Measurements from ENCODE around the gene BACH2.

The BACH2 gene

GRCh38 chr6:90126181-90126580 lies 170.5 kb downstream of the BACH2 start:
- H3K4me3 ChIP-seq (ENCODE audit: control insufficient read depth, low read depth, low read length): no peak overlapping the region
- no peak for DNase-seq (ENCODE audit: low read depth)
- TF ChIP-seq CTCF (conservative IDR thresholded peaks at IDR 0.05; ENCODE audit: control insufficient read depth, insufficient read depth, low read depth, low read length): no peak

- DNase-seq (ENCODE audit: low read depth): no peak
- no peak for TF ChIP-seq CTCF (conservative IDR thresholded peaks at IDR 0.05; ENCODE audit: control insufficient read depth, insufficient read depth, low read depth, low read length)
- H3K4me3 ChIP-seq (ENCODE audit: control insufficient read depth, low read depth, low read length): no peak overlapping the region
Observed at GRCh38 chr6:90124874-90125510, 171.7 kb downstream of the BACH2 start.

- no peak overlapping the region for H3K4me3 ChIP-seq (ENCODE audit: control insufficient read depth, low read depth, low read length)
- peak; percentile 38 for DNase-seq (ENCODE audit: low read depth)
- no peak for TF ChIP-seq CTCF (conservative IDR thresholded peaks at IDR 0.05; ENCODE audit: control insufficient read depth, insufficient read depth, low read depth, low read length)
Observed at GRCh38 chr6:90123831-90124230, 172.8 kb downstream of the BACH2 start.

GRCh38 chr6:90121982-90122381 lies 174.7 kb downstream of the BACH2 start:
- no peak for TF ChIP-seq CTCF (conservative IDR thresholded peaks at IDR 0.05; ENCODE audit: control insufficient read depth, insufficient read depth, low read depth, low read length)
- H3K4me3 ChIP-seq (ENCODE audit: control insufficient read depth, low read depth, low read length): no peak overlapping the region
- DNase-seq (ENCODE audit: low read depth): peak; percentile 52

- no peak for DNase-seq (ENCODE audit: low read depth)
- no peak for TF ChIP-seq CTCF (conservative IDR thresholded peaks at IDR 0.05; ENCODE audit: control insufficient read depth, insufficient read depth, low read depth, low read length)
Observed at GRCh38 chr6:90120327-90120726, 176.3 kb downstream of the BACH2 start.

GRCh38 chr6:90119618-90120017 lies 177.0 kb downstream of the BACH2 start:
- DNase-seq (ENCODE audit: low read depth): no peak
- H3K4me3 ChIP-seq (ENCODE audit: control insufficient read depth, low read depth, low read length): no peak overlapping the region
- no peak for TF ChIP-seq CTCF (conservative IDR thresholded peaks at IDR 0.05; ENCODE audit: control insufficient read depth, insufficient read depth, low read depth, low read length)

More at GRCh38 chr6:90120327-90120726, 176.3 kb downstream of the BACH2 start:
- no peak overlapping the region for H3K4me3 ChIP-seq (ENCODE audit: control insufficient read depth, low read depth, low read length)

GRCh38 chr6:90118581-90118980 lies 178.1 kb downstream of the BACH2 start:
- no peak for TF ChIP-seq CTCF (conservative IDR thresholded peaks at IDR 0.05; ENCODE audit: control insufficient read depth, insufficient read depth, low read depth, low read length)
- H3K4me3 ChIP-seq (ENCODE audit: control insufficient read depth, low read depth, low read length): no peak overlapping the region
- no peak for DNase-seq (ENCODE audit: low read depth)
